HCT116 (cell line): ENCODE data around the gene CMIP. TPM values are rescaled to one million over a fixed set of nuclear protein-coding genes. Genes with fewer than 3 reads are reported as not detected.

ENCODE experiments used
- ATAC-seq: fragments of 200-7000 bp; cut with Tn5 transposase; 2 replicates; pipeline ENCODE4 v1.9.1; 2020; ENCODE audit warnings: mild to moderate bottlenecking, moderate library complexity
- BruUV-seq: library from RNA; stranded (reverse); fragments of 400-500 nt; replicated peaks from 2 replicates; lab custom pipeline; 2021; lab: Mats Ljungman, UMichigan
- CTCF ChIA-PET: fragments of 300-600 bp; sonication (Branson Sonifier 250); formaldehyde crosslinking; loops from one replicate; lab custom pipeline; 2021; ENCODE audit warnings: antibody characterized with exemption; lab: Charles Lee
- POLR2A ChIA-PET: fragments of 300-600, 350-600 bp; sonication (Branson Sonifier 250); formaldehyde crosslinking; loops from one replicate; lab custom pipeline; 2021; ENCODE audit warnings: antibody characterized with exemption; lab: Charles Lee
- RAD21 ChIA-PET, 2 experiments: fragments of 300-600 bp; sonication (Branson Sonifier 250); formaldehyde crosslinking; loops; one replicate each; lab custom pipeline; 2023; ENCODE audit warnings: low total read pairs in 2 of 2; ENCODE audit not compliant: uncharacterized antibody in 2 of 2, unreplicated experiment in 2 of 2, low non-redundant PET in 1 of 2; lab: Charles Lee
- DNase-seq: peaks from one replicate; pipeline ENCODE4 v3.0.0-alpha.2; 2010; ENCODE audit warnings: low read depth, low spot score
- H2AFZ ChIP-seq: fragments of 200-600 bp; shearing (Covaris generic), sonication (generic); 2 replicates; pipeline ENCODE4 v1.6.1; 2017; ENCODE audit warnings: low read depth, mixed run types, mixed read lengths, antibody characterized with exemption, low read length; ENCODE audit not compliant: poor library complexity, severe bottlenecking
- H3K27ac ChIP-seq: 2 replicates; pipeline ENCODE4 v1.5.1; 2012; ENCODE audit warnings: low read depth, low read length
- H3K27me3 ChIP-seq: fragments of 200-600 bp; sonication (generic); 2 replicates; pipeline ENCODE4 v1.6.1; 2016; ENCODE audit warnings: mixed run types, low read length, mixed read lengths; ENCODE audit not compliant: insufficient read depth
- H3K36me3 ChIP-seq, 2 experiments: fragments of 200-500 bp in 1 of 2; fragments of 200-600 bp in 1 of 2; sonication (Bioruptor generic) in 1 of 2; sonication (generic) in 1 of 2; 2 replicates each; pipeline versions ENCODE4 v1.5.1 to v1.6.1; 2014 to 2016; ENCODE audit warnings: low read length in 2 of 2, inconsistent platforms in 1 of 2, mixed read lengths in 1 of 2, mixed run types in 1 of 2; ENCODE audit not compliant: insufficient read depth in 2 of 2, control insufficient read depth in 1 of 2
- H3K4me1 ChIP-seq, 2 experiments: fragments of 200-600 bp in 1 of 2; sonication (generic) in 1 of 2; 2 replicates each; pipeline versions ENCODE4 v1.5.1 to v1.6.1; 2012 to 2017; ENCODE audit warnings: low read length in 2 of 2, inconsistent platforms in 1 of 2, mild to moderate bottlenecking in 1 of 2, mixed read lengths in 1 of 2, mixed run types in 1 of 2, moderate library complexity in 1 of 2; ENCODE audit not compliant: insufficient read depth in 2 of 2, control insufficient read depth in 1 of 2
- H3K4me2 ChIP-seq: fragments of 200-600 bp; sonication (generic); 2 replicates; pipeline ENCODE4 v1.6.1; 2017; ENCODE audit warnings: mixed run types, low read length, mixed read lengths
- H3K4me3 ChIP-seq, 2 experiments: fragments of 200-600 bp in 1 of 2; sonication (generic) in 1 of 2; replicated peaks in 1 of 2; 2 replicates each; pipeline ENCODE4 v1.5.1; 2011 to 2016; ENCODE audit warnings: low read length in 2 of 2, control low read depth in 1 of 2, low read depth in 1 of 2, mild to moderate bottlenecking in 1 of 2, mixed read lengths in 1 of 2, mixed run types in 1 of 2
- H3K79me2 ChIP-seq: fragments of 200-600 bp; sonication (generic); 2 replicates; pipeline ENCODE4 v1.6.1; 2017; ENCODE audit warnings: mild to moderate bottlenecking, mixed run types, low read length, moderate library complexity, mixed read lengths; ENCODE audit not compliant: insufficient read depth
- H3K9ac ChIP-seq: fragments of 200-600 bp; sonication (generic); 2 replicates; pipeline ENCODE4 v1.6.1; 2016; ENCODE audit warnings: low read length, mixed read lengths
- H3K9me2 ChIP-seq: fragments of 200-600 bp; sonication (generic), shearing (Covaris generic); 2 replicates; pipeline ENCODE4 v1.6.1; 2017; ENCODE audit warnings: mixed run types, mild to moderate bottlenecking, moderate library complexity; ENCODE audit not compliant: insufficient read depth
- H3K9me3 ChIP-seq, 2 experiments: fragments of 200-500 bp in 1 of 2; fragments of 200-600 bp in 1 of 2; sonication (Bioruptor generic) in 1 of 2; sonication (generic) in 1 of 2; 2 replicates each; pipeline ENCODE4 v1.6.1; 2014 to 2017; ENCODE audit warnings: low read length in 2 of 2, mixed read lengths in 2 of 2, inconsistent platforms in 1 of 2, low read depth in 1 of 2, mild to moderate bottlenecking in 1 of 2, mixed run types in 1 of 2, moderate library complexity in 1 of 2; ENCODE audit not compliant: control insufficient read depth in 1 of 2, insufficient read depth in 1 of 2
- H4K20me1 ChIP-seq: fragments of 200-600 bp; sonication (generic), shearing (Covaris generic); 2 replicates; pipeline ENCODE4 v1.6.1; 2017; ENCODE audit warnings: mixed run types, mild to moderate bottlenecking, moderate library complexity; ENCODE audit not compliant: insufficient read depth
- CBX3 ChIP-seq: IDR thresholded peaks from 2 replicates; pipeline ENCODE4 v1.6.1; 2012; ENCODE audit warnings: low read depth
- CEBPB ChIP-seq: IDR thresholded peaks from 2 replicates; pipeline ENCODE4 v1.6.1; 2012; ENCODE audit warnings: low read depth
- CTCF ChIP-seq, 3 experiments: fragments of 200-600 bp in 1 of 3; sonication (generic) in 1 of 3; IDR thresholded peaks in 2 of 3; conservative IDR thresholded peaks in 1 of 3; 2 replicates each; pipeline ENCODE4 v1.5.1; 2012 to 2017; ENCODE audit warnings: low read depth in 2 of 3, low read length in 2 of 3, antibody characterized with exemption in 1 of 3, borderline replicate concordance in 1 of 3, control low read depth in 1 of 3, mild to moderate bottlenecking in 1 of 3, mixed read lengths in 1 of 3, mixed run types in 1 of 3, moderate library complexity in 1 of 3; ENCODE audit not compliant: insufficient read depth in 1 of 3
- EGR1 ChIP-seq: IDR thresholded peaks from 2 replicates; pipeline ENCODE4 v1.6.1; 2012; ENCODE audit warnings: low read depth
- ELF1 ChIP-seq: IDR thresholded peaks from 2 replicates; pipeline ENCODE4 v1.6.1; 2012; ENCODE audit warnings: low read depth, borderline replicate concordance
- EZH2 ChIP-seq: fragments of 200-600 bp; sonication (generic); IDR thresholded peaks from 2 replicates; pipeline ENCODE4 v1.6.1; 2017; ENCODE audit warnings: antibody characterized with exemption, mixed run types
- EZH2phosphoT487 ChIP-seq: fragments of 200-600 bp; IDR thresholded peaks from 2 replicates; pipeline ENCODE4 v1.6.1; 2018; ENCODE audit warnings: antibody characterized with exemption, borderline replicate concordance
- FOSL1 ChIP-seq: IDR thresholded peaks from 2 replicates; pipeline ENCODE4 v1.6.1; 2012; ENCODE audit warnings: low read depth
- JUND ChIP-seq: IDR thresholded peaks from 2 replicates; pipeline ENCODE4 v1.6.1; 2012
- MAX ChIP-seq: IDR thresholded peaks from 2 replicates; pipeline ENCODE4 v1.6.1; 2012
- POLR2A ChIP-seq: IDR thresholded peaks from 2 replicates; pipeline ENCODE4 v1.7.0; 2011; ENCODE audit warnings: borderline replicate concordance; ENCODE audit not compliant: insufficient read depth, insufficient read length; ENCODE audit errors: extremely low read depth
- POLR2AphosphoS5 ChIP-seq: IDR thresholded peaks from 2 replicates; pipeline ENCODE4 v1.6.1; 2011; ENCODE audit warnings: mild to moderate bottlenecking, low read depth, low read length, moderate library complexity
- SIN3A ChIP-seq: IDR thresholded peaks from 2 replicates; pipeline ENCODE4 v1.6.1; 2012; ENCODE audit warnings: low read depth
- SP1 ChIP-seq: IDR thresholded peaks from 2 replicates; pipeline ENCODE4 v1.6.1; 2012; ENCODE audit warnings: low read depth
- YY1 ChIP-seq: IDR thresholded peaks from 2 replicates; pipeline ENCODE4 v1.6.1; 2011; ENCODE audit warnings: low read length, low read depth, moderate library complexity, mild to moderate bottlenecking; ENCODE audit not compliant: insufficient replicate concordance; ENCODE audit errors: extremely low read depth
- ZNF274 ChIP-seq: fragments of 200-500 bp; sonication (Bioruptor generic); IDR thresholded peaks from 2 replicates; pipeline ENCODE4 v1.6.1; 2014; ENCODE audit warnings: mild to moderate bottlenecking, low read depth, low read length, inconsistent platforms
- intact Hi-C: fragments of 100-400 bp; cut with micrococcal nuclease; formaldehyde crosslinking; loops from 2 replicates; pipeline ENCODE4 v1.10.0; 2022
- total RNA-seq: library from RNA; stranded (reverse); gene quantifications from one replicate; pipeline ENCODE4 v1.2.1, GENCODE V29; 2021; ENCODE audit not compliant: unreplicated experiment
- TF ChIP-seq, protein P1 (sequence below): IDR thresholded peaks from 2 replicates; pipeline ENCODE4 v1.6.1; 2011; ENCODE audit warnings: mild to moderate bottlenecking, low read length, moderate library complexity; ENCODE audit not compliant: insufficient replicate concordance; ENCODE audit errors: extremely low read depth

Gene CMIP
- total RNA-seq, 1 experiment from 2014 or later = 64.6 TPM

GRCh38 chr16:81588326-81589081, 143.9 kb downstream of the CMIP start:
- H2AFZ ChIP-seq = no peak overlapping the region
- H4K20me1 ChIP-seq = no peaks in the 10 kb centered on the region
- DNase-seq (no peak), ATAC-seq (no peak)
- no peaks in the 10 kb centered on the region for H3K9me3 ChIP-seq
- peaks cover 47 to 55% of the 10 kb centered on the region in 2 experiments for H3K4me1 ChIP-seq
- H3K79me2 ChIP-seq = peaks cover 75% of the 10 kb centered on the region
- TF ChIP-seq EZH2 = no peak
- TF ChIP-seq POLR2A = no peak
- no peak for TF ChIP-seq SP1
- no peak for TF ChIP-seq MAX
- TF ChIP-seq EZH2phosphoT487 = no peak
- TF ChIP-seq EGR1 = no peak
- TF ChIP-seq, protein P1, sequence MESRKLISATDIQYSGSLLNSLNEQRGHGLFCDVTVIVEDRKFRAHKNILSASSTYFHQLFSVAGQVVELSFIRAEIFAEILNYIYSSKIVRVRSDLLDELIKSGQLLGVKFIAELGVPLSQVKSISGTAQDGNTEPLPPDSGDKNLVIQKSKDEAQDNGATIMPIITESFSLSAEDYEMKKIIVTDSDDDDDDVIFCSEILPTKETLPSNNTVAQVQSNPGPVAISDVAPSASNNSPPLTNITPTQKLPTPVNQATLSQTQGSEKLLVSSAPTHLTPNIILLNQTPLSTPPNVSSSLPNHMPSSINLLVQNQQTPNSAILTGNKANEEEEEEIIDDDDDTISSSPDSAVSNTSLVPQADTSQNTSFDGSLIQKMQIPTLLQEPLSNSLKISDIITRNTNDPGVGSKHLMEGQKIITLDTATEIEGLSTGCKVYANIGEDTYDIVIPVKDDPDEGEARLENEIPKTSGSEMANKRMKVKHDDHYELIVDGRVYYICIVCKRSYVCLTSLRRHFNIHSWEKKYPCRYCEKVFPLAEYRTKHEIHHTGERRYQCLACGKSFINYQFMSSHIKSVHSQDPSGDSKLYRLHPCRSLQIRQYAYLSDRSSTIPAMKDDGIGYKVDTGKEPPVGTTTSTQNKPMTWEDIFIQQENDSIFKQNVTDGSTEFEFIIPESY = no peak
- TF ChIP-seq JUND = no peak
- no peak for TF ChIP-seq CBX3
- no peak for TF ChIP-seq CEBPB
- TF ChIP-seq ELF1 = no peak
- TF ChIP-seq YY1 = no peak
- no peak for TF ChIP-seq CTCF (IDR thresholded peaks at IDR 0.05 in 2 of 3, conservative IDR thresholded peaks at IDR 0.05 in 1 of 3; ENCODE audit: borderline replicate concordance in 1 of 3, insufficient read depth in 1 of 3, low read depth in 2 of 3, low read length in 2 of 3)
- TF ChIP-seq POLR2AphosphoS5 = no peak
- no peak for TF ChIP-seq FOSL1
- TF ChIP-seq SIN3A = no peak
- no peak for TF ChIP-seq ZNF274
- H3K4me3 ChIP-seq = no peak overlapping the region
- H3K9me2 ChIP-seq = no peaks in the 10 kb centered on the region
- no peak overlapping the region for H3K9ac ChIP-seq
- no peak overlapping the region for H3K4me2 ChIP-seq
- H3K27me3 ChIP-seq = no peaks in the 10 kb centered on the region
- ChIA-PET CTCF (interaction anchor here (1.9 kb wide), 1 partner anchor 10 kb away, joined by 5 read pairs; no protein-coding TSS in a partner anchor), POLR2A (no interaction called here), RAD21 (no interaction called here)
- BruUV-seq = no TSS peak
- no peaks in the 10 kb centered on the region for H3K36me3 ChIP-seq
- no peak overlapping the region for H3K27ac ChIP-seq
- intact Hi-C loops = no loop called here
